Panc1 (cell line): ENCODE results near the gene DYNLRB1. TPM values are rescaled to one million over a fixed set of nuclear protein-coding genes. Genes with fewer than 3 reads are reported as not detected.

Experiments
- ATAC-seq: fragments of 200-7000 bp; cut with Tn5 transposase; 2 replicates; pipeline ENCODE4 v1.9.1; 2020; ENCODE audit warnings: mild to moderate bottlenecking, moderate library complexity
- BruUV-seq: library from RNA; stranded (reverse); fragments of 400-500 nt; replicated peaks from 2 replicates; lab custom pipeline; 2021; lab: Mats Ljungman, UMichigan
- CTCF ChIA-PET: fragments of 300-600 bp; sonication (Branson Sonifier 250); formaldehyde crosslinking; loops from one replicate; lab custom pipeline; 2022; ENCODE audit warnings: antibody characterized with exemption; lab: Charles Lee
- POLR2A ChIA-PET: fragments of 300-600 bp; sonication (Branson Sonifier 250); formaldehyde crosslinking; loops from one replicate; lab custom pipeline; 2022; ENCODE audit warnings: antibody characterized with exemption; lab: Charles Lee
- DNase-seq: peaks from one replicate; pipeline ENCODE4 v3.0.0-alpha.2; 2010; ENCODE audit warnings: low read depth, low spot score
- H3K27ac ChIP-seq: 2 replicates; pipeline ENCODE4 v1.5.1; 2011; ENCODE audit warnings: mild to moderate bottlenecking, low read length, inconsistent platforms
- H3K27me3 ChIP-seq: fragments of 200-500 bp; sonication (Bioruptor generic); 2 replicates; pipeline ENCODE4 v1.6.0; 2014; ENCODE audit warnings: low read length, inconsistent platforms; ENCODE audit not compliant: control insufficient read depth, insufficient read depth
- H3K36me3 ChIP-seq: fragments of 200-500 bp; sonication (Bioruptor generic); 2 replicates; pipeline ENCODE4 v1.5.1; 2014; ENCODE audit warnings: inconsistent platforms, mild to moderate bottlenecking, low read length, moderate library complexity; ENCODE audit not compliant: control insufficient read depth, insufficient read depth
- H3K4me1 ChIP-seq: 2 replicates; pipeline ENCODE4 v1.5.1; 2011; ENCODE audit warnings: inconsistent platforms, mild to moderate bottlenecking, low read length, moderate library complexity; ENCODE audit not compliant: control insufficient read depth, insufficient read depth
- H3K4me3 ChIP-seq, 2 experiments: 2 replicates each; pipeline ENCODE4 v1.5.1; 2011 to 2012; ENCODE audit warnings: low read depth in 2 of 2, low read length in 2 of 2, mild to moderate bottlenecking in 2 of 2, inconsistent platforms in 1 of 2, moderate library complexity in 1 of 2
- H3K9me3 ChIP-seq: fragments of 200-500 bp; sonication (Bioruptor generic); 2 replicates; pipeline ENCODE4 v1.5.1; 2014; ENCODE audit warnings: low read depth, mild to moderate bottlenecking, inconsistent platforms, low read length, moderate library complexity; ENCODE audit not compliant: control insufficient read depth, insufficient read depth
- POLR2AphosphoS5 ChIP-seq: IDR thresholded peaks from 2 replicates; pipeline ENCODE4 v1.6.1; 2012; ENCODE audit warnings: mild to moderate bottlenecking, low read depth, low read length, moderate library complexity
- SIN3A ChIP-seq: IDR thresholded peaks from 2 replicates; pipeline ENCODE4 v1.6.1; 2012; ENCODE audit warnings: low read depth, mild to moderate bottlenecking, low read length, moderate library complexity, borderline replicate concordance; ENCODE audit not compliant: insufficient read depth
- TCF7L2 ChIP-seq: IDR thresholded peaks from 2 replicates; pipeline ENCODE4 v1.6.1; 2011; ENCODE audit warnings: mild to moderate bottlenecking, low read depth, low read length, inconsistent platforms
- in situ Hi-C: cut with HindIII; loops from 2 replicates; pipeline ENCODE4 v1.10.0; 2016; ENCODE audit warnings: low sequenced_read_pairs, low pct_unique_long_range_greater_than_20kb
- intact Hi-C: fragments of 100-400 bp; cut with micrococcal nuclease; formaldehyde crosslinking; loops from one replicate; pipeline ENCODE4 v1.10.0; 2022; ENCODE audit not compliant: unreplicated experiment
- total RNA-seq: library from RNA; stranded (reverse); gene quantifications from one replicate; pipeline ENCODE4 v1.2.1, GENCODE V29; 2021; ENCODE audit not compliant: unreplicated experiment
- TF ChIP-seq, protein P1 (sequence below), 2 experiments: IDR thresholded peaks; 2 replicates each; pipeline ENCODE4 v1.6.1; 2011 to 2012; ENCODE audit warnings: low read depth in 2 of 2, control low read depth in 1 of 2, low read length in 1 of 2, mild to moderate bottlenecking in 1 of 2, moderate library complexity in 1 of 2; ENCODE audit not compliant: insufficient read depth in 1 of 2
- TF ChIP-seq, protein P2 (sequence below): fragments of 450-650 bp; IDR thresholded peaks from 2 replicates; pipeline ENCODE4 v1.5.1; 2017; ENCODE audit warnings: mild to moderate bottlenecking

Gene DYNLRB1
- total RNA-seq, 1 experiment from 2014 or later = 155 TPM

DNA sequence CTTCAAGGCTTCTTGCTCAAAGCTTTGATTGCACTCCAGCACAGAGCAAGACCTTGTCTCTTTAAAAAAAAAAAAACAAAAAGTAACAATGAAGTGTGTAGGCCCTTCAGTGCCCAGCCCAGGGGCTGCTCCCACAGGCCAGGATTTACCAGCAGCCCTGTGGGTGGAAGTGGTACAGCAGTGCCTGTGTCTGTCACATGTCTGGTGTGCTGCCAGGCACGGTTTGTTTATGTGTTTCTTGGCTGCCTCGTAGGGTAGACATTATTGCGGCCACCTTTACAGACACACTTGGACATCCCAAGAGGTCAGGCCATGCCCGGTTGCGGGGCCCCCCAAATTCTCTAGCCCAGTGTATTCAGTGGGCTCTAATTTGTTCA is 12.7 kb downstream of the DYNLRB1 start:
- Histone ChIP-seq H3K9me3 (no peaks in the 10 kb centered on the region), H3K4me1 (peaks cover 31% of the 10 kb centered on the region), H3K4me3 (no peak overlapping the region), H3K27ac (no peak overlapping the region), H3K27me3 (no peaks in the 10 kb centered on the region), H3K36me3 (peaks cover 12% of the 10 kb centered on the region; the same call in 1 of the 2 replicates)
- DNase-seq = no peak
- no peak for ATAC-seq
- intact Hi-C loops = no loop called here
- ChIA-PET POLR2A (interaction anchor here (0.6 kb wide), 1 partner anchor 12 kb away, joined by 6 read pairs; no protein-coding TSS in a partner anchor), CTCF (no interaction called here)
- in situ Hi-C loops = no loop called here
- BruUV-seq = no TSS peak
- TF ChIP-seq, protein P1, sequence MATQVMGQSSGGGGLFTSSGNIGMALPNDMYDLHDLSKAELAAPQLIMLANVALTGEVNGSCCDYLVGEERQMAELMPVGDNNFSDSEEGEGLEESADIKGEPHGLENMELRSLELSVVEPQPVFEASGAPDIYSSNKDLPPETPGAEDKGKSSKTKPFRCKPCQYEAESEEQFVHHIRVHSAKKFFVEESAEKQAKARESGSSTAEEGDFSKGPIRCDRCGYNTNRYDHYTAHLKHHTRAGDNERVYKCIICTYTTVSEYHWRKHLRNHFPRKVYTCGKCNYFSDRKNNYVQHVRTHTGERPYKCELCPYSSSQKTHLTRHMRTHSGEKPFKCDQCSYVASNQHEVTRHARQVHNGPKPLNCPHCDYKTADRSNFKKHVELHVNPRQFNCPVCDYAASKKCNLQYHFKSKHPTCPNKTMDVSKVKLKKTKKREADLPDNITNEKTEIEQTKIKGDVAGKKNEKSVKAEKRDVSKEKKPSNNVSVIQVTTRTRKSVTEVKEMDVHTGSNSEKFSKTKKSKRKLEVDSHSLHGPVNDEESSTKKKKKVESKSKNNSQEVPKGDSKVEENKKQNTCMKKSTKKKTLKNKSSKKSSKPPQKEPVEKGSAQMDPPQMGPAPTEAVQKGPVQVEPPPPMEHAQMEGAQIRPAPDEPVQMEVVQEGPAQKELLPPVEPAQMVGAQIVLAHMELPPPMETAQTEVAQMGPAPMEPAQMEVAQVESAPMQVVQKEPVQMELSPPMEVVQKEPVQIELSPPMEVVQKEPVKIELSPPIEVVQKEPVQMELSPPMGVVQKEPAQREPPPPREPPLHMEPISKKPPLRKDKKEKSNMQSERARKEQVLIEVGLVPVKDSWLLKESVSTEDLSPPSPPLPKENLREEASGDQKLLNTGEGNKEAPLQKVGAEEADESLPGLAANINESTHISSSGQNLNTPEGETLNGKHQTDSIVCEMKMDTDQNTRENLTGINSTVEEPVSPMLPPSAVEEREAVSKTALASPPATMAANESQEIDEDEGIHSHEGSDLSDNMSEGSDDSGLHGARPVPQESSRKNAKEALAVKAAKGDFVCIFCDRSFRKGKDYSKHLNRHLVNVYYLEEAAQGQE (IDR thresholded peaks at IDR 0.05; ENCODE audit: insufficient read depth in 1 of 2, low read depth in 2 of 2, low read length in 1 of 2) = no peak
- TF ChIP-seq, protein P2, sequence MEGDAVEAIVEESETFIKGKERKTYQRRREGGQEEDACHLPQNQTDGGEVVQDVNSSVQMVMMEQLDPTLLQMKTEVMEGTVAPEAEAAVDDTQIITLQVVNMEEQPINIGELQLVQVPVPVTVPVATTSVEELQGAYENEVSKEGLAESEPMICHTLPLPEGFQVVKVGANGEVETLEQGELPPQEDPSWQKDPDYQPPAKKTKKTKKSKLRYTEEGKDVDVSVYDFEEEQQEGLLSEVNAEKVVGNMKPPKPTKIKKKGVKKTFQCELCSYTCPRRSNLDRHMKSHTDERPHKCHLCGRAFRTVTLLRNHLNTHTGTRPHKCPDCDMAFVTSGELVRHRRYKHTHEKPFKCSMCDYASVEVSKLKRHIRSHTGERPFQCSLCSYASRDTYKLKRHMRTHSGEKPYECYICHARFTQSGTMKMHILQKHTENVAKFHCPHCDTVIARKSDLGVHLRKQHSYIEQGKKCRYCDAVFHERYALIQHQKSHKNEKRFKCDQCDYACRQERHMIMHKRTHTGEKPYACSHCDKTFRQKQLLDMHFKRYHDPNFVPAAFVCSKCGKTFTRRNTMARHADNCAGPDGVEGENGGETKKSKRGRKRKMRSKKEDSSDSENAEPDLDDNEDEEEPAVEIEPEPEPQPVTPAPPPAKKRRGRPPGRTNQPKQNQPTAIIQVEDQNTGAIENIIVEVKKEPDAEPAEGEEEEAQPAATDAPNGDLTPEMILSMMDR = no peak
- no peak for TF ChIP-seq POLR2AphosphoS5
- TF ChIP-seq TCF7L2 = no peak
- no peak for TF ChIP-seq SIN3A

DNA sequence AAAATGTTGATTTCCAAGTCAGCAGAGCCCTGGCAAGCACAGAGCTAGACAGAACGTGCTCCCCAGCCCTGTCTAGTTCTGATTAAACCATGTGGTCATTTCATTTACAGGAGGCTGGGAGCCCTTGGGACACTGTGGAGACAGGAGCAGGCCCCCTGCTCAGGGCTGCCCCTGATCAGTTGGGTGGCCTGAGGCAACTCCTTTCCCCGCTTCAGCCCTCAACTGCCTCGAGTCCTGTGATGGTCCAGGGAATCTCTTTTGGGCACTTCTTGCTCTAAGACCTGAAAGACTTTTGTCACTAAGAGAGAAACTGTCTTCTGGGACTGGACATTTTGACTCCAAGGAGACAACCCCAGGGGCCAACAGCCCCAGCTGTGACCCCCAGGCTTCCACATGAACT is 13.5 kb downstream of the DYNLRB1 start:
- intact Hi-C loops = no loop called here
- no peaks in the 10 kb centered on the region for H3K9me3 ChIP-seq
- peaks cover 28% of the 10 kb centered on the region for H3K4me1 ChIP-seq
- H3K27me3 ChIP-seq = no peaks in the 10 kb centered on the region
- ChIA-PET CTCF (interaction anchor here (0.6 kb wide), 1 partner anchor 143 kb away, joined by 3 read pairs; no protein-coding TSS in a partner anchor), POLR2A (interaction anchor here (0.6 kb wide), 1 partner anchor 215 kb away, joined by 5 read pairs; no protein-coding TSS in a partner anchor)
- H3K36me3 ChIP-seq = peaks cover 12% of the 10 kb centered on the region; the same call in 1 of the 2 replicates
- no peak overlapping the region for H3K27ac ChIP-seq
- DNase-seq (no peak), ATAC-seq (no peak)
- TF ChIP-seq, protein P2 = no peak
- TF ChIP-seq SIN3A (no peak), TCF7L2 (no peak), POLR2AphosphoS5 (no peak)
- TF ChIP-seq, protein P1 (IDR thresholded peaks at IDR 0.05; ENCODE audit: insufficient read depth in 1 of 2, low read depth in 2 of 2, low read length in 1 of 2) = no peak
- no TSS peak for BruUV-seq
- no peak overlapping the region for H3K4me3 ChIP-seq
- in situ Hi-C loops = no loop called here
